RWPE1 (cell line): ENCODE measurements around the gene SLC7A6OS.

Experiments used
- CTCF ChIA-PET: fragments of 350-600 bp; sonication (Branson Sonifier 250); formaldehyde crosslinking; extraction: SDS; loops from one replicate; lab custom pipeline; 2021; lab: Yijun Ruan, JAX
- POLR2A ChIA-PET: fragments of 400-600 bp; formaldehyde crosslinking; extraction: SDS; loops from one replicate; lab custom pipeline; 2020; ENCODE audit warnings: antibody characterized with exemption; ENCODE audit not compliant: low non-redundant PET; lab: Yijun Ruan, JAX
- DNase-seq: peaks from one replicate; pipeline ENCODE4 v3.0.0; 2012; ENCODE audit warnings: low spot score
- H3K27ac ChIP-seq: fragments of 450-650 bp; 2 replicates; pipeline ENCODE4 v1.5.1; 2017
- TF ChIP-seq, protein P1 (sequence below): fragments of 450-650 bp; conservative IDR thresholded peaks from 2 replicates; pipeline ENCODE4 v1.5.1; 2017; ENCODE audit warnings: low read depth, mild to moderate bottlenecking

The SLC7A6OS gene

DNA sequence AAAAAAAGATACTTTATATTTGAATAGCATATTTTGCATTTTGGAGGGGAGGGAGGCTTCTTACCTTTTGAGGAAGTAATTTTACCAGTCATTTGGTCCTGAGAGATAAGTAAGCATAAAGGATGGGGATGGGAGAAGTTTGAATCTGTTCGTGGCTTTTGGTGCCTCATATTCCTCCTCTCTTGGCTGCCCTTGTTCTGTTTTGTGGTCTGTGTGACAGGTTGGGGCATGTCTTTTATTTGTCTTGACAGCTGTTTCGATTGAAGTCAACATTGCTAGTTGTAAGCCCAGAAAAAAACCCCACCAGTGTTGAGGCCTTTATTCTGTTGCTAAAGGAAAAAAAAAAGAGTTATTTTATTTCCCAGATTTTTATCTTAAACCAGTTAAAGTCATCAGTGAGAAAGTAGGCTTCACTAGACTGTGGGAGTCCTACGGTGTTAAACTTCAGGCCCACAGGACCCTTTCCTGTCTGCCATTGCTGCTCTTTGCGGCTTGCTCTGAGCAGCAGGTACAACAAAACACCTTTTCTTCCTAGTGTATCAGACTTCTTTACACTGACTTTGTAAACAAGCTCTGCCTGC, 35.0 kb downstream of the SLC7A6OS start:
- CTCF ChIA-PET = interaction anchor here (0.7 to 1.0 kb wide), 2 partner anchors 46 to 87 kb away, joined by 3 read pairs; no protein-coding TSS in a partner anchor
- H3K27ac ChIP-seq = peak overlapping the region; percentile 69
- TF ChIP-seq, protein P1, sequence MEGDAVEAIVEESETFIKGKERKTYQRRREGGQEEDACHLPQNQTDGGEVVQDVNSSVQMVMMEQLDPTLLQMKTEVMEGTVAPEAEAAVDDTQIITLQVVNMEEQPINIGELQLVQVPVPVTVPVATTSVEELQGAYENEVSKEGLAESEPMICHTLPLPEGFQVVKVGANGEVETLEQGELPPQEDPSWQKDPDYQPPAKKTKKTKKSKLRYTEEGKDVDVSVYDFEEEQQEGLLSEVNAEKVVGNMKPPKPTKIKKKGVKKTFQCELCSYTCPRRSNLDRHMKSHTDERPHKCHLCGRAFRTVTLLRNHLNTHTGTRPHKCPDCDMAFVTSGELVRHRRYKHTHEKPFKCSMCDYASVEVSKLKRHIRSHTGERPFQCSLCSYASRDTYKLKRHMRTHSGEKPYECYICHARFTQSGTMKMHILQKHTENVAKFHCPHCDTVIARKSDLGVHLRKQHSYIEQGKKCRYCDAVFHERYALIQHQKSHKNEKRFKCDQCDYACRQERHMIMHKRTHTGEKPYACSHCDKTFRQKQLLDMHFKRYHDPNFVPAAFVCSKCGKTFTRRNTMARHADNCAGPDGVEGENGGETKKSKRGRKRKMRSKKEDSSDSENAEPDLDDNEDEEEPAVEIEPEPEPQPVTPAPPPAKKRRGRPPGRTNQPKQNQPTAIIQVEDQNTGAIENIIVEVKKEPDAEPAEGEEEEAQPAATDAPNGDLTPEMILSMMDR = no peak
- DNase-seq = peak; percentile 46
- POLR2A ChIA-PET = no interaction called here

DNA sequence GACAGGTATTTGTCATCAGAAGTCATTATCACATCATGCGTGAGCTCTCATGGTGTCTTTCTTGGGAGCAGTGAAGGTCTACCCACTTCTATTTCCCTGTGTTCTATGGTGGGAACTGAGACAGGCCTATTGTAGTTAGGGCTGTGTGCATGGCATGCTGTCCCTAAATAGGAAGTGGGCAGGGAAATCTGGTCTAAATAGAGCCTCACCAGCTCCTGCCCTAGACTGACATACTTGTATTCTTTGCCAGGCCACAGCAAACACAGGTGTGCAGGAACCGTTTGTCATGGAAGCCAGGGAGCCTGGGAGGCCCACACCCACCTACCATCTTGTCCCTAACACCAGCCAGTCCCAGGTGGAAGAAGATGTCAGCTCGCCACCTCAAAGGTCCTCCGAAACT, 36.3 kb downstream of the SLC7A6OS start:
- peak overlapping the region; percentile 69 for H3K27ac ChIP-seq
- no peak for DNase-seq
- TF ChIP-seq, protein P1 = no peak
- CTCF ChIA-PET = interaction anchor here (0.8 to 1.4 kb wide), 3 partner anchors 10 to 54 kb away, joined by 3 to 5 read pairs (median 3); partner anchors contain the start of gene SLC7A6
- POLR2A ChIA-PET = no interaction called here

DNA sequence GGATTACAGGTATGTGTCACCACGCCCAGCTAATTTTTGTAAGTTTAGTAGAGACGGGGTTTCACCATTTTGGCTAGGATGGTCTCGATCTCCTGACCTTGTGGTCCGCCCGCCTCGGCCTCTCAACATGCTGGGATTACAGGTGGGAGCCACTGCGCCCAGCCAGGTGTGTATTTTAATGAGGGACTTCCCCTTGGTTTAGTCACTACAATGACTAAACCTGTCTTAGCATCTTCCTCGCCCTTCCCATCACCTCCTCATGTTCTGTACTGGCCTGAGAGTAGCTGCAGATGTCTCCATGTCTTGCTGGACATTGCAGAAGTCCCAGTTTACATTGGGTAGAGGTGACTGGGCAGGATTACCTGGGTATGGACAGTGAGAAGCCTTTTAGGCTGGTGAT, 36.9 kb downstream of the SLC7A6OS start:
- no peak for DNase-seq
- POLR2A ChIA-PET = no interaction called here
- H3K27ac ChIP-seq = peak overlapping the region; percentile 19
- CTCF ChIA-PET = interaction anchor here (1.1 to 1.6 kb wide), 3 partner anchors 10 to 55 kb away, joined by 3 to 5 read pairs (median 3); partner anchors contain the start of gene SLC7A6
- TF ChIP-seq, protein P1 = no peak

DNA sequence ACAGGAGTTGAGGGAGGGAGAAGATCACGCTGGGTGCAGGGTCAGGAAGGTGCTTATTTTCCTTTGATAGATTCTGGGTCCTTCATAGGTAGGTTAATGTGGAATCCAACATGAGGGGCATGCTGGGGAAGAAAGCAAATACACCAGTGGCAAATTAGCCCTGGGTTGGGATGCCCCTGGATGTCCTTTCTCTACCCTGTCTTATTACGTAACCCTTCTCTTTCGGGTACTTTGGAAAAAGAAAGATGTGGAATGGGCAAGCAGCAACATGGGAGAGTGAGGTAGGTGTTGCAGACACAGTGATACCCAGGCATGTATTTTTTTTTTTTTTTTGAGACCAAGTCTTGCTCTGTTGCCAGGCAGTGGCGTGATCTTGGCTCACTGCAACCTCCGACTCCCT, 37.3 kb downstream of the SLC7A6OS start:
- no peak for DNase-seq
- TF ChIP-seq, protein P1 = no peak
- POLR2A ChIA-PET = interaction anchor here (1.3 kb wide), 1 partner anchor 36 kb away, joined by 3 read pairs; no protein-coding TSS in a partner anchor
- CTCF ChIA-PET = interaction anchor here (1.1 to 1.6 kb wide), 2 partner anchors 9 to 11 kb away, joined by 3 to 5 read pairs; partner anchors contain the start of gene SLC7A6
- peak overlapping the region; percentile 19 for H3K27ac ChIP-seq

DNA sequence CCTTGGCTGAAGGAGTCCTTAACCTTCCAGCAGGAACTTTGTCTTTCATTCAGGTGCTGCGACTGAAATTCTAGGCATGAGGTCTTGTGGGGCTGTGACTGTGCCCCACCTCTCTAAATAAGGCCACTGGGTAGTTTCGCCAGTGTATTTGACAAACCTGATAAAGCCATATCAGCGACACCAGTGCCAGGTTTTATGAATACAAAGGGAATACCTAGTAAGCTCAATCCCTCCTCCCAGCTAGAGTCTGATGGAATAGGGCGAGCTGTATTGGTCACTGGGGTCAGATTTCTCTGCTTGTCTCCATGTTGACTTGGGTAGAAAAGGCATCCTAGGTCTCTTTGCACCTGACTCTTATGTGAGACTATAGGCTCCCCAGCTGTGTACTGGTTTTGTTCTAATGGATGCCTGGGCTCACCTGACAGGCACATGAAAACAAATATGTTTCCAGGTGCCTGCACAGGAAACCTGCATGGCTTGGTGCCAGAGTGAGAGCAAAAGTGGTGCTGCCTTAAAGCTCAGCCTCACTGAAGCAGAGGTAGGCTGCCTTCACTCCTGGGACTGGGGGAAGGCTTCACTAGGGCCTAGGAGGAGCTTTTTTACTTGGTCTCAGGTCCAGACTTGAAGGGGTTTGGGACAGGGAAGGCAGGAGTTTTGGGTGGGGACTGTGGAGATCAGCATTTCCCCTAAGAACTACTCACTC, 38.1 kb downstream of the SLC7A6OS start:
- POLR2A ChIA-PET = interaction anchor here (1.3 kb wide), 1 partner anchor 37 kb away, joined by 3 read pairs; no protein-coding TSS in a partner anchor
- DNase-seq = no peak
- TF ChIP-seq, protein P1 = no peak
- peak overlapping the region; percentile 53 for H3K27ac ChIP-seq
- CTCF ChIA-PET = interaction anchor here (1.6 kb wide), 1 partner anchor 10 kb away, joined by 3 read pairs; no protein-coding TSS in a partner anchor

DNA sequence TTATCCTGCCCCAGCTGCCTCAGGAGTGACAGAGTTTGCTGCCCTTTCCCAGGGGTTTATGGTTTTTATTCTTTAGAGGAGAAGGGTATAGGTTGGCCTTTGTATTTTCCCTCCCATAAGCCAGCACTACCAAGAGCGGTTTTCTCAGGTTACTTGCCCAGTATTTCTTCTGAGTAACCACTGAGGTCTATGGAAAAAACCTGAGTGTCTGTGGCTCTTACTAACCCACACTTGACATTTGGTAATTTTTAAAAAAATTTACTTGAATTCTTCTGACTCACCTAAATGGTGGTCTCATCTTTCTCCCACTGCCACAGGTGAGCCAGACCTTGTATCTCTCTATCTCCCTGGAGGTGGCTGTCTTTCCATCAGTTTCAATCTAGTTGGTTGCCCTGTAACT, 40.4 kb downstream of the SLC7A6OS start:
- ChIA-PET CTCF (interaction anchor here (1.6 kb wide), 1 partner anchor 59 kb away, joined by 4 read pairs; no protein-coding TSS in a partner anchor), POLR2A (no interaction called here)
- no peak for DNase-seq
- TF ChIP-seq, protein P1 = no peak
- H3K27ac ChIP-seq = no peak overlapping the region
